ENCODE results near the gene SPINK5.

The SPINK5 gene

DNA sequence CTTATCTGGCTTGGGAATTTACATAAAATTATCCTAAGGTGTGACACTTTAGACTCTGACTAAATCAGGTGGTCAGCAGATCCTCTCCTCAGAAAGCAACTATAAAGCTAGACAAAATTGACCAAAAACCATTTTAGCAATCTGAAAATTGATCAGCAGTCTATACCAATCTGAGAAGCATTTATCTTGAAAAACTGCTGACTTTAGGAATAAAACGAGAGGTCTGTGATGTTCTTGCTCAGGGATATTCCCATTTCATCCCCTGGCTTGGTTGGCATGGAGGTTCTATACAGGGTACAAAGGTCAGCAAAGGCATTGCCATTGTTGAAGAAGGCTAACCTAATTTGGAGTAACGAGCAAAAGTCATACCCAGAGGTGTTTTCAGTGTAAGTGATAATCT lies 11.7 kb downstream of the SPINK5 start:
- POLR2A ChIA-PET = no interaction called here
- TF ChIP-seq, protein P1, sequence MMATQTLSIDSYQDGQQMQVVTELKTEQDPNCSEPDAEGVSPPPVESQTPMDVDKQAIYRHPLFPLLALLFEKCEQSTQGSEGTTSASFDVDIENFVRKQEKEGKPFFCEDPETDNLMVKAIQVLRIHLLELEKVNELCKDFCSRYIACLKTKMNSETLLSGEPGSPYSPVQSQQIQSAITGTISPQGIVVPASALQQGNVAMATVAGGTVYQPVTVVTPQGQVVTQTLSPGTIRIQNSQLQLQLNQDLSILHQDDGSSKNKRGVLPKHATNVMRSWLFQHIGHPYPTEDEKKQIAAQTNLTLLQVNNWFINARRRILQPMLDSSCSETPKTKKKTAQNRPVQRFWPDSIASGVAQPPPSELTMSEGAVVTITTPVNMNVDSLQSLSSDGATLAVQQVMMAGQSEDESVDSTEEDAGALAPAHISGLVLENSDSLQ (IDR thresholded peaks at IDR 0.05) = no peak
- TF ChIP-seq ELF4 (IDR thresholded peaks at IDR 0.05) (no peak), TARDBP (IDR thresholded peaks at IDR 0.05) (no peak), BHLHE40 (IDR thresholded peaks at IDR 0.05; ENCODE audit: borderline replicate concordance) (no peak), HDGF (IDR thresholded peaks at IDR 0.05; ENCODE audit: borderline replicate concordance) (no peak), FOXK2 (IDR thresholded peaks at IDR 0.05) (no peak), SP1 (IDR thresholded peaks at IDR 0.05) (no peak), CTBP1 (IDR thresholded peaks at IDR 0.05; ENCODE audit: borderline replicate concordance) (no peak), ZNF384 (IDR thresholded peaks at IDR 0.05) (no peak)
- CTCF ChIA-PET = no interaction called here
- DNase-seq (ENCODE audit: extremely low spot score) = no peak

DNA sequence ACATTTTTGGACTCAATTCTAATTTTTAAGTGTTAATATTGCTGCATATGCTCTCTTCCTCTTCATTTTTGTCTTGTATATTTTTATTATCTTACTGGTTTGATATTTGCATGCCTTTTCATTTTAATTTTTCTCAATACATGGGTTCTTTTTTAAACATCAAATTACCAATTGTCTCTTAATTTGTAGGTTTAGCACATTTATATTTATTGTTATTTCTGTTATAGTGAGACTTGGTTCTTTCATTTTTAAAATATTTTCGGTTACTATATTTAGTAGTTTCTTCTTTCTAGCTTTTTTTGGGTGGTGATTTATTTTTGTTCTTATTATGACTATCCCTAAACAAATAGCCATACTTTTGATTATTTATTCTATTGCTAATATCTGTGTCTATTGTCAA lies 19.4 kb downstream of the SPINK5 start:
- TF ChIP-seq FOXM1 (IDR thresholded peaks at IDR 0.05; ENCODE audit: borderline replicate concordance) (no peak), L3MBTL2 (conservative IDR thresholded peaks at IDR 0.05) (no peak), LEF1 (IDR thresholded peaks at IDR 0.05; ENCODE audit: borderline replicate concordance) (no peak), TARDBP (IDR thresholded peaks at IDR 0.05) (no peak), FOXK2 (IDR thresholded peaks at IDR 0.05) (no peak), CTBP1 (IDR thresholded peaks at IDR 0.05; ENCODE audit: borderline replicate concordance) (no peak), ELF4 (IDR thresholded peaks at IDR 0.05) (no peak), ARNT (IDR thresholded peaks at IDR 0.05) (no peak)
- TF ChIP-seq, protein P1 (IDR thresholded peaks at IDR 0.05) = no peak
- ChIA-PET POLR2A (no interaction called here), CTCF (no interaction called here)
- DNase-seq (ENCODE audit: extremely low spot score) = no peak

DNA sequence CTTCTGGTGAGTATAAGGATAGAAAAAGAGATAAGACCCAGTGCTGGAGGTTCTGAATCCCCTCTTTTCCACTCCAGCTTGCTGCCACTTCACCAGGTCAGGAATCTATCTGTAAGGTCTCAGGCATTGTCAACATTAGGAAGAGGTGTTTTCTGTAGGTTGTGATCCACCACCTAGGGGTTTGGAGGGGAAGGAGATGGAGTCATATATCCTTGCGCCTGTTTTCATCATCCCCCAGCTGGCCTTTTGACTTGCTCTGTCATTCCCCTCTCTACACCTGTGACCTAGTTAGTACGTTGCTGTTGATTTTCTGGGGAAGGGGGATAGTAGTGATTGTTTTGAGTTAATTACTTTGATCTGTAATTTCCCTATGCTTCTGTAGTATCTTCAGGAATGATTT lies 20.5 kb downstream of the SPINK5 start:
- CTCF ChIA-PET = no interaction called here
- no peak for DNase-seq (ENCODE audit: extremely low spot score)
- TF ChIP-seq L3MBTL2 (conservative IDR thresholded peaks at IDR 0.05) (no peak), NFRKB (IDR thresholded peaks at IDR 0.05) (no peak), TARDBP (IDR thresholded peaks at IDR 0.05) (no peak), CTBP1 (IDR thresholded peaks at IDR 0.05; ENCODE audit: borderline replicate concordance) (no peak), FOXA1 (IDR thresholded peaks at IDR 0.05) (no peak), BHLHE40 (IDR thresholded peaks at IDR 0.05; ENCODE audit: borderline replicate concordance) (no peak), SUZ12 (IDR thresholded peaks at IDR 0.05) (no peak), HDGF (IDR thresholded peaks at IDR 0.05; ENCODE audit: borderline replicate concordance) (no peak), SP1 (IDR thresholded peaks at IDR 0.05) (no peak), FOXK2 (IDR thresholded peaks at IDR 0.05) (no peak), LEF1 (IDR thresholded peaks at IDR 0.05; ENCODE audit: borderline replicate concordance) (no peak), ELF4 (IDR thresholded peaks at IDR 0.05) (no peak)
- POLR2A ChIA-PET = no interaction called here

DNA sequence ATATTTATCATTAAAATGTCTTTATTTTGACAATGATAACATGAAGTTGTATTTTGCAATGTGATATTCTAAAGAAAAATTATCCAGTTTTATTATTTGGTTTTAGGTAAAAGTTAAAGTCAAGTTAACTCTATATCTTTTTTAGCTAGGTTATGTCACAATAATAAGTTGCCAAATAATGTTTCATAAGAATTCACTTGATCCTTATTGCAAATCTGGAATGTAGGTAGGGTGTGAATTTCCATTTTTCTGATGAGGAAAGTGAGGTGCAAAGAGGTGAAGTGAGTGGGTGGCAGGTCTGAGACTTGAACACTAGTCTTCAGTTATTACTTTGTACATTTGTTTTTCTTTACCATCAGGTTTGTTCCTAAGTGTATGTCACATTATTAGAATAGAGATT lies 21.5 kb downstream of the SPINK5 start:
- CTCF ChIA-PET = no interaction called here
- DNase-seq (ENCODE audit: extremely low spot score) = no peak
- POLR2A ChIA-PET = no interaction called here
- no peak for TF ChIP-seq HDGF (IDR thresholded peaks at IDR 0.05; ENCODE audit: borderline replicate concordance)
- TF ChIP-seq NFRKB (IDR thresholded peaks at IDR 0.05) = no peak
- TF ChIP-seq L3MBTL2 (conservative IDR thresholded peaks at IDR 0.05) = no peak
- no peak for TF ChIP-seq LEF1 (IDR thresholded peaks at IDR 0.05; ENCODE audit: borderline replicate concordance)
- TF ChIP-seq FOXM1 (IDR thresholded peaks at IDR 0.05; ENCODE audit: borderline replicate concordance) = no peak
- no peak for TF ChIP-seq FOXK2 (IDR thresholded peaks at IDR 0.05)
- TF ChIP-seq, protein P1 (IDR thresholded peaks at IDR 0.05) = no peak
- no peak for TF ChIP-seq FOXA1 (IDR thresholded peaks at IDR 0.05)
- TF ChIP-seq TARDBP (IDR thresholded peaks at IDR 0.05) = no peak
- no peak for TF ChIP-seq CTBP1 (IDR thresholded peaks at IDR 0.05; ENCODE audit: borderline replicate concordance)
- TF ChIP-seq ELF4 (IDR thresholded peaks at IDR 0.05) = no peak
- TF ChIP-seq ARNT (IDR thresholded peaks at IDR 0.05) = no peak
- no peak for TF ChIP-seq SP1 (IDR thresholded peaks at IDR 0.05)
- TF ChIP-seq BHLHE40 (IDR thresholded peaks at IDR 0.05; ENCODE audit: borderline replicate concordance) = no peak
- TF ChIP-seq ZNF384 (IDR thresholded peaks at IDR 0.05) = no peak
- TF ChIP-seq SUZ12 (IDR thresholded peaks at IDR 0.05) = no peak

DNA sequence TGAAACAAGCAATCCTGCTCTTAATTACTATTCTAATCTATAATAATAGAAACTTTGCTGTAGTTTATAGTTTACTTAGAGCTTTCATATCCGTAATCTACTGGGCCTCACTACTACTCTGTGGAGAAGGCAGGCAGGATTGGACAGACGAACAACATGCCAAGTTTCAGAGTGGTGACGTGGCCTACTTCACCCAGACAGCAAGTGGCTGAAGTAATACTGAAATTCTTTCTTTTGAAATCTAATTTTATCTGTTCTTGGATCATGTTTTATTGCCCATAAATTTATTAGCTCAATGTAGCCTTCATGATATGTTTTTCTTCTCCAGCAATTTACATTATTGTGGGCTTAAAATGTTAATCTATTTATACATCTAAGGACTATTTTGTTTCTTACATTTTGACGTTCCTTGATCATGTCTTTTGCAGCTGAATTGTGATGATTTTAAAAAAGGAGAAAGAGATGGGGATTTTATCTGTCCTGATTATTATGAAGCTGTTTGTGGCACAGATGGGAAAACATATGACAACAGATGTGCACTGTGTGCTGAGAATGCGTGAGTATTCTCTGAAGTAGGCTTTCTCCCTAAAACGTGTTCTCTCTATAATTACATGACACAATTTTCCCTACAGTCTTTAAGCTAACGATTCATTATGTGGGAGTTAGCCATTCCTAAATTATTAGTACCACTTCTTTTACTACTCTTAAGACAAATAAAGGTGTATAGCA lies 22.4 kb downstream of the SPINK5 start:
- POLR2A ChIA-PET = no interaction called here
- no peak for TF ChIP-seq ZNF384 (IDR thresholded peaks at IDR 0.05)
- no peak for TF ChIP-seq LEF1 (IDR thresholded peaks at IDR 0.05; ENCODE audit: borderline replicate concordance)
- no peak for TF ChIP-seq BHLHE40 (IDR thresholded peaks at IDR 0.05; ENCODE audit: borderline replicate concordance)
- TF ChIP-seq SP1 (IDR thresholded peaks at IDR 0.05) = no peak
- no peak for TF ChIP-seq HDGF (IDR thresholded peaks at IDR 0.05; ENCODE audit: borderline replicate concordance)
- no peak for TF ChIP-seq ELF4 (IDR thresholded peaks at IDR 0.05)
- DNase-seq (ENCODE audit: extremely low spot score) = no peak
- CTCF ChIA-PET = no interaction called here

DNA sequence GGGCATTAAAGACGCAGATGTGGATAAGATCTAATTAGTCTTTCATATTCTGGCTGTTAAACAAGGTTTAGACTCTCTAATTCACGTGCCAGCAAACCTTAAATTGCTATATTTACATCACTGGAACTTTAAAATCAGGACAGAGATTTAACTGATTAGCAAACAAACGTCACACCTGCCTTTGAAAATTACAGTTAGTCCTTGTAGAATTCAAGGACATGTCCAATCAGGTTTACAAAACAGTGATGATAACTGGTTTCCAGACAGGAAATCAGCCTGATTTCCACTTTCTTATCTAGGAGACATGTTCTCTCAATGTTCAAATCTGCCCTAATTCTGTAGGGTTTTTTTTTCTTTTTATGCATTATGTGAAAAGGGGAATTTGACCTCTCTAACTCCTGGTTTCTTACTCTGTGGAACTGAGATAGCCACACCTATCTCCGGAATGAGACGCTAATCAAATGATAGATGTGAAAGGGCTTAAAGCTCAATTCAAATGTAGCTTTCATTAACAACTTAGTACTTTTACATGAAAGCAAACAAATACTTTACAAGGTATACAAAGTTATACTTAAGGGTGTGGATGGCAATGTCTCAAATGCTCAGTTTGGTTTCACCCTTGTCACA lies 26.5 kb downstream of the SPINK5 start:
- ChIA-PET CTCF (no interaction called here), POLR2A (no interaction called here)
- no peak for DNase-seq (ENCODE audit: extremely low spot score)
- TF ChIP-seq L3MBTL2 (conservative IDR thresholded peaks at IDR 0.05) (no peak), SP1 (IDR thresholded peaks at IDR 0.05) (no peak), FOXM1 (IDR thresholded peaks at IDR 0.05; ENCODE audit: borderline replicate concordance) (no peak), ELF4 (IDR thresholded peaks at IDR 0.05) (no peak), NFRKB (IDR thresholded peaks at IDR 0.05) (no peak), ARNT (IDR thresholded peaks at IDR 0.05) (no peak), CTBP1 (IDR thresholded peaks at IDR 0.05; ENCODE audit: borderline replicate concordance) (no peak), HDGF (IDR thresholded peaks at IDR 0.05; ENCODE audit: borderline replicate concordance) (no peak), TARDBP (IDR thresholded peaks at IDR 0.05) (no peak), FOXA1 (IDR thresholded peaks at IDR 0.05) (no peak), LEF1 (IDR thresholded peaks at IDR 0.05; ENCODE audit: borderline replicate concordance) (no peak), FOXK2 (IDR thresholded peaks at IDR 0.05) (no peak), SUZ12 (IDR thresholded peaks at IDR 0.05) (no peak), ZNF384 (IDR thresholded peaks at IDR 0.05) (no peak), BHLHE40 (IDR thresholded peaks at IDR 0.05; ENCODE audit: borderline replicate concordance) (no peak)
- TF ChIP-seq, protein P1 (IDR thresholded peaks at IDR 0.05) = no peak
